HG03280 (cell line): ENCODE results near the gene GPR156.
"Not testable (repeated sequence)": the region's sequence is repeated elsewhere in the genome, so short reads cannot be mapped to it uniquely, and the experiment has no call there.

ENCODE experiments used
- ATAC-seq: cut with Tn5 transposase; IDR thresholded peaks from one replicate; pipeline ENCODE4 v1.9.1; 2021; ENCODE audit warnings: mild to moderate bottlenecking, moderate library complexity; ENCODE audit not compliant: unreplicated experiment

Gene GPR156

DNA sequence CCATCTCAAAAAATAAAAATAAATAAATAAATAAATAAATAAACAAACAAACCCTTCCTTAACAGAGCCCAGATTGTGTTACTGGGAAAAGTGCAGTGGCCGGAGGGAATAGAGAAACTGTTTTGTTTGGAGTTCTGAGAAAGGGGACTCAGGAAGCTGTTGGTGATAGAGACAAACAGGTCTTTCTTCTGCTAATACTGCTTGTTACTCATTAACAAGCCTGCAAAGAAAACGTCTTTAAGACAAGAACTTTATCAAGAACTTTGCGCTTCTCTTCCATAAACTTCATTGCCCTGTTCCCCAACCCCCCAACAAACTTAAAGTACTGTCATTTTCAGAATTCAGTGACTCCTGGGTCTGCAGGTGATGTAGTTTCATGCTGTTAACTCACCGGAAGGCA lies 122.0 kb downstream of the GPR156 start:
- ATAC-seq, result no peak

DNA sequence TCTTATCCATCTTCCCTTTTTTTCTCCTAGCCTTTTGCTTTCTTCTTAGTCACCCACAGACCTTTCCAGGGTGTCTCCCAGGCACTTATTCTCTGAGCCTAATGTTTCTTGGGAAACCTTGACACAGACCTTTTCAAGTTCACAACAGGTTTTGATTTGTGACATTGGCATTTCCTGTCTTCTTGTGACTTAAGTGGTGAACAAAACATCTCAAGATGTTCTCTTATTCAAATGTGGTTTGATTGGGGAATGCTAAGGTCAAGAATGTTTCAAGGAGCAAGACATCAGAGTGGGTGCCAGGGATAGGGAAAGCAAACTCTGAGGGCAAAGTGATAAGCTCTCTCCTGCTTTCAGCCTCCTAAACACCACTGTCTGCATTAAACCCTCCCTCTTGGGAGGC lies 122.6 kb downstream of the GPR156 start:
- no peak for ATAC-seq

DNA sequence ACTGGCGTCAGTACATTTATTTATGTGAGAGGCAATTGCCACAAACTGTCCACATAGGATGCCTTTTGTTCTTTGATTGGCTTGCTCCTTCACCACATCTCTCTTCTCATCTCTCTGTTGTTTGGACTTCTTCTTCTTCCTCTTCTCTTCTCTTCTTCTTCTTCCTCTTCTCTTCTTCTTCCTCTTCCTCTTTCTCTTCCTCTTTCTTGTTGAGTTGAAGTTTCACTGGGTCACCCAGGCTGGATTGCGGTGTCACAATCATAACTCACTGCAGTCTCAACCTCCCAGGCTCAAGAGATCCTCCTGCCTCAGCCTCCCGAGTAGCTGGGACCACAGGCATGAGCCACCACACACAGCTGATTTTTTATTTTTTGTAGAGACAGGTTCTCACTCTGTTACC lies 123.1 kb downstream of the GPR156 start:
- ATAC-seq, result no peak

DNA sequence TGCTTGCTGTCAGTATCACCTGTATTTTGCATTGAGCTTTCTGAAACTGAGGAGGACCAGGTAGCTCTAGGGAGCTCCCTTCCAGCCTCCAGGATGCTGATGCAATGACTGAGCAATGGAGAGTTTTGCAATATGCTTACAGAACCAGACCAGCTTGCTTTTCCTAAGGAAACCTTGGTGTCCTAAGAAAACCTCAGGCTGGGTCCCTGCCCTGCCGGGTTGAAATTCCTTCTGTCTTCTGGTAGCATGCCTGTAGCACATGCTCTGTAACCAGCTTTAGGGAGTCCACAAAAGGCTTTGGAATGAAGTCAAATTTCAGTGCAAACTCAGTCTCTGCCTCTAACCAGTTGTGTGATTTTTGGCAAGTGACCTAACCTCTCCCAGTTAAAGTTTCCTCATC lies 125.0 kb downstream of the GPR156 start:
- no peak for ATAC-seq

DNA sequence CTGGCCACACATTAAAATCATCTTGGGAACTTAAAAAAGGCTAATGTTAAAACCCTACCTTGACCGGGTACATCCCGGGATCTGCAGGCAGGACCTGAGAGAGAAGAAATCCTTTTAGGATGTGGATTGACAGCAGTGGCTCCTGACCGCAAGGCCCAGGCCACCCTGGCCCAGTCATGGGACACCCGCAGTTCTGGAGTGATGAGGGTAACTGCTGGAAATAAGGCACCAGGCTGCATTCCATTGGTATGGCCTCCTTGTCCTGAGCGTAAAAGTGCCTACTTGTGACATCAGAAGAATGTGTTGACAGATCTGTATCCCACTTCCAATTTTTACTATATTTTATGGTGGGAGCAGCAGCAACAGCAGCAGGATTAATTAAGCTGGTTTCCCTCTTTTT lies 127.3 kb downstream of the GPR156 start:
- ATAC-seq, result no peak

DNA sequence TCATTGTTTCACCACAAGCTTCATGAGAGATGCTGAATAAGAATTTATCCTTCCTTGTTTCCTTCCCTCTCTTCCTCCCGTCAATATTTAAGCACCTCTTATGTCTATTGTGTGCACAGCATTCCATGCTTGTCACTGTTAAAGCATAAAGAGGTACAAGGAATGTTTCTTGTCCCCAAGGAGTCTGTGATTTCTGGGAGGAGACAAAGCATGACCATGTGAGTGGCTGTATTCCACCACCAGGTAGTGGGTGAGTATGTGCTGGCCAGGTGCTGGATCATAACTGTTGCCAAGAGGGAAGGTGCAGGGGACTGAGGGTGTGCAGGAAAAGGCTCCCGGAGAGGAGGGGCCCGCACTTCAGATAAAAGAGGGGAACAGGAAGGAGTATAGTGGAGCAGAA lies 127.9 kb downstream of the GPR156 start:
- ATAC-seq, result no peak

DNA sequence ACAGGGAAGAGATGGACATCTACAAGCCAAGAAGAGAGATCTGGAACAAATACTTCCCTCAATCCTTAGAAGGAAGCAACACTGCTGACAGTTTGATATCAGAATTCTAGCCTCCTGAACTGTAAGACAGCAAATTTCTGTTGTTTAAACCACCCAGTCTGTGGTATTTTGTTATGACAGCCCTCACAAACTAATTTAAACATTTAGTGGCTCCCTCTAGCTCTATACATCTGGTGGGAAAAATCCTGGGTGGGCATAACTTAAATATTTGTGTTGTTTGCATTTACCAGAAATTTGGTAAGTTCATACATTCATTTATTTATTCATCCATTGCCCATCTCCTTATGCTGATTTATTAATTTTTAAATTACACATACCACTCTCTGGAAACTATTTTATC lies 128.3 kb downstream of the GPR156 start:
- no peak for ATAC-seq

DNA sequence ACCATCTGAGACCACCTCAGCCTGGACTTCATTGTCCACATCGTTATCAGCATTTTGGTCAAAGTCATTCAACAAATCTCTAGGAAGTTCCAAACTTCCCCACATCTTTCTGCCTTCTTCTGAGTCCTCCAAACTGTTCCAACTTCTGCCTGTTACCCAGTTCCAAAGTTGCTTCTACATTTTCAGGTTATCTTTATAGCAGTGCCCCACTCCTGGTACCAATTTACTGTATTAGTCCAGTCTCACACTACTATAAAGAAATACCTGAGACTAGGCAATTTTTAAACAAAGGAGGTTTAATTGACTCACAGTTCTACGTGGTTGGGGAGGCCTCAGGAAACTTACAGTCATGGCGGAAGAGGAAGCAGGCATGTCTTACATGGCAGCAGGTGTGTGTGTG lies 129.3 kb downstream of the GPR156 start:
- ATAC-seq, result not testable (repeated sequence)

DNA sequence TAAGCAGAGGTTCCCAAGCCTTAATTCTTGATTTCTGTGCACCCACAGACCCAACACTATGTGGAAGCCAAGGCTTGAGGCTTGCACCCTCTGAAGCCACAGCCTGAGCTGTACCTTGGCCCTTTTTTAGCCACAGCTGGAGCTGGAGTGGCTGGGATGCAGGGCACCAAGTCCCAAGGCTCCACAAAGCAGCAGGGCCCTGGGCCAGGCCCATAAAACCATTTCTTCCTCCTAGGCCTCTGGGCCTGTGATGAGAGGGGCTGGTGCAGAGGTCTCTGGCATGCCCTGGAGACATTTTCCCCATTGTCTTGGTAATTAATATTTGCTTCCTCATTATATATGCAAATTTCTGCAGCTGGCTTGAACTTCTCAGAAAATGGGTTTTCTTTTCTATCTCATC lies 129.9 kb downstream of the GPR156 start:
- no peak for ATAC-seq

DNA sequence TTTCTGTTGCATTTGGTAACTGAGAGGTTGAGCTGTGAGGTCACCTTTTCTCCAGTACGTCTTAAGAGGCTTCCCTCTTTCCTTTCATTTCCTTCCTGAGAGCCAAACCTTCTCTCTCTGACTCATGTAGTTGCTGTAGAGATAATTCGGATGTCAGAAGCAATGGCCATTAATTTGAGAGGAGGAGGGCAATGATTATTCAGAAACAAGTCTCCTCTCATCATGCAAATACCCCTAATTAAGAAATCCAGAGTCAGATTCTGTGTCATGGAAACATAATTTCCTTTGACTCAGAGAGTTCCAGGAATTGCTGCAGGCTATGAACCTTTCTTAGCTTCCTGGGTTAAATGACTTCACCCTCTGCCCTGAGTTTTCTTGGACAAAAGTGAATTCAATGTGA lies 131.7 kb downstream of the GPR156 start:
- ATAC-seq, result no peak

DNA sequence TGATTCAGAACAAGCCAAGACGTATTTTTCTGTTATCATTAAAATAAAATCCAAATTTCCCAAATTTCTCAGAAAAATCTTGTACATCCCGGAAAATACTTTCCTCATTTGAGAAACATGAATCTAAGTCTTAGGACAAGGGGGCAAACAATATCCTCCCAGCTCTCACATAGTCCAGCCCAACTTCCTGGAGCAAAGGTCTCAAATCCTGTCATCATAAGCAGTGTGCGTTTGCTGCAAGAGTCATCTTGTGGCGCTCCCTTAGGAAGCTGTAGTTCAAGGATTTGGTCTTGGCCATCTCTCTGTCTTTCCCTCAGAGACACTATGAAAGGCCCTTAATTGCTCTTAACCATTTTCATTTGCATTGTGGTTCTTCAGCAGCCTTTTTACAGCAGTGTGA lies 133.2 kb downstream of the GPR156 start:
- no peak for ATAC-seq

DNA sequence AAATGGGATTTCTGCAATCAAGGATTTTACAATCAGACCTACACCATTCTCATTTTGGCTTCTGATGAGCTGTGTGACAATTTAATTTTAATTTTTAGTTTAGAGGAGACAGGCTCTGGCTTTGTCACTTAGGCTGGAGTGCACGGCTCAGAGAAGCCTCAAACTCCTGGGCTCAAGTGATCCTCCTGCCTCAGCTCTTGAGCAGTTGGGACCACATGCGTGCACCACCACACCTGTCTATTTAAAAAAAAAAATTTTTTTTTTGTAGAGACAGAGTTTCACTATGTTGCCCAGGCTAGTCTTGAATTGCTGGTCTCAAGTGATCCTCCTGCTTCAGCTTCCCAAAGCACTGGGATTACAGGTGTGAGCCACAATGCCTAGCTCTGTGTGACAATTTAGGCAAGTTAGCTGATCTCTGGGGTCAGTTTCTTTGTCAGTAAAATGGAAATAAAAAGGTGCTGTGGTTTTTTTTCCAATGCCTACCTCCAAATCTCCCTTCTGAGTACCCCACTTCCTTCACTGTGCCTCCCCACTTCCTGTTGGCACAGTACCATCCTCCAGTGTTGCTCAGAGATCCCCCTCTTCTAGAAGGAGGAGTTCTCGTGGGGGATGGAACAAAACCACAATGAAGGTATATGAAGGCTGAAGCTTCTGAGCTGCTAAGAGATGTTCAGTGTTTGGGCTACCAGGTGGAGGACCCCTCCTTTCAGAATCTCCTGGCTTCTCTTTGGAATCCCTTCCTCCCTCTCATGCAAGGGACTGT lies 136.7 kb downstream of the GPR156 start:
- ATAC-seq, result no peak

DNA sequence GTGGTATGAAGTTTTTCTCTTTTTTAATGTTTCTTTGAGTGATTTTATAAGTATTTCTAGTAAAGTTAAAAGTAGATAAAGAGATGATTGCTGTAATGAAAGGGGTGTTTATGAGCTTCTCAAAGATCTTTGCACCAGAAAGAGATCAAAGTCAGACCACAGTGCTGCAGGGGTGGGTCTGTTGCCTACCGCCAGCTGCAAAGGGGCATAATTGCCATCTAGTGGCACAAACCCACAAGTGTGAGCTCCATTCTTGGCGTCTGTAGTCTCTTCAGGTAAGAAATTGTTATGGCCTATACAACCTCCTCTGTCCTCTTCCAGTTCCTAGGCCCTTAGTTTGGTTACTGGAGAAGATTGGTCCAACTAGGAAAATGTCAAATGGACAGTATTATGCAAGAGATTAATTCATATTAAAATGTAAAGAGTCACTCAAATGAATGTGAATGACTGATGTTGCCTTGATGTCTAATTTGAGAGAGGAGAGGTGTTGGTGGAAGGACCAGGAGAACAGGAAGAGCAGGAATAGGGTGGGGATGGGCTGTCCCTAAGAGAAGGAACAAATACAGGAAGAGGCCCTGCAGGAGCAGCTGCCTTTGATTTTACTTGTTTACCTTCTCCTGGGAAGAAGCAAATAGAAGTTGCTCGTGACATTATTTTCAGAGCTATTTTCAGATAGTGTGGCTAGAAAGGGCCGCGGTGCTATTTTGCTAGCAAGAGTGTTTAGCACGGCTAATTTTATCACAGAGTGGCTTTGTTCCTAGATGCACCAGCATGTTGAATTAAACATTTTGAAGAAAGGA lies 137.8 kb downstream of the GPR156 start:
- ATAC-seq, result no peak

DNA sequence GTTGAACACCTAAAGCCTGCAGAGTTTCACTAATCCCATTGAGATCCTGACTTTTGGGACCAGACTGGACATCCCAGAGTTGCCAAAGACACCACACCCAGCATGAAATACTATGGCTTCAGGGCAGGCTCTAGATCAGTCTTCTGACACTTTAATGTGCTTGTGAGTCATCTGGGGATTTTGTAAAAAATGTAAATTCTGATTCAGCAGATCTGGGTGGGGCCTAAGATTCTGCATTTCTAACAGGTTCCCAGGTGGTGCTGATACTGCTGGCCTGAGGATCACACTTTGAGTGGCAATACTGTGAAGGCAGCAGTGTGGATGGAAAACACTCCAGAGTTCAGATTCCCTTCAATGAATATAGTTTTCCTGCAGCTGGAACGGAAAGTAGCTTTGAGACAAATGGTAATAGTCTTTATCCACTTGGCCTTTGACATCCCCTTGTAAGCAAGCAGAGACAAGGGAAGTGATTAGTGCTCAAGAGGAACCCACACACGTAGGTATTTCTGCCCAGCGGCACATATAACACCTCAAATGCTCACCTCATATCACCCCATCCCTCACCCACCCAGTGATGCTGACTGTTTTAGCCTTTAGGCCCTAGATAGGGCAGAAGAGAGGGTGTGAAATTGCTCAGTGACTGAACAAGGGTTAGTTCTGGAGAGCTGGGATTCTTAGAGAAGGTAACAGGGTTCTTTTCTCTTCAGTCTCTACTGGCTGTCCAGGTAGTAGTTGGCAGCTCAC lies 139.3 kb downstream of the GPR156 start:
- no peak for ATAC-seq

DNA sequence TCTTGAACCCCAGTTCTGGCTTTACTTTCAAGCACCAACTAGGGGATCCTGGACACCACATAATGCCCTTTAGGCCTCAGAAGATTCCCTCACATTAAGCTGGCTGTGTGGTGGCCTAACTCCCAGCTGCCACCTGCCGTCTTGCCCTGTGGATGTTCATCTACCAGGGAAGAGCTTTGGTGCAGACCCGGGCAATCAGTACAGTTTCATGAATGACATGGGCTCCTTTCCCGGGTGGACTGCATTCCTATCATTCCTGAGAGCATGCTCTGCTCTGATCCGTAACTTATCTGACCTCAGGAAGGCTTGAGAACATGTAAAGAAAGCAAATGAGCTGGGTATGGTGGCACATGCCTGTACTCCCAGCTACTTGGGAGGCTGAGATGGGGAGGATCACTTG lies 140.8 kb downstream of the GPR156 start:
- no peak for ATAC-seq

DNA sequence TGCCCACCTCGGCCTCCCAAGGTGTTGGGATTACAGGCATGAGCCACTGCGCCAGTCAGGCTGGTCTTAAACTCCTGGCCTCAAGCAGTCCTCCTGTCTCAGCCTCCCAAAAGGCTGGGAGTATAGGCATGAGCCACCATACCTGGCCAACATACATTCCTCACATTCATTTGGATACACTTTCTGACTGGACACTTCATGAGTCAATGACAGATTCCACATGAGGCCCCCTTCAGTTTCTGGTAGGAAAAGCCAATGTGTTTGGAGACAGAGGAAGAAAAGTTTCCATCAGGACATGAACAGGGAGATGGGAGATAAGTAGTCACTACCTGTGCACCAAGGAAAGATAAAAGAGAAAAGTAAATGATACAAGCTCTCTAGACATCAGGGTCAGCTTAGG lies 141.3 kb downstream of the GPR156 start:
- no peak for ATAC-seq

DNA sequence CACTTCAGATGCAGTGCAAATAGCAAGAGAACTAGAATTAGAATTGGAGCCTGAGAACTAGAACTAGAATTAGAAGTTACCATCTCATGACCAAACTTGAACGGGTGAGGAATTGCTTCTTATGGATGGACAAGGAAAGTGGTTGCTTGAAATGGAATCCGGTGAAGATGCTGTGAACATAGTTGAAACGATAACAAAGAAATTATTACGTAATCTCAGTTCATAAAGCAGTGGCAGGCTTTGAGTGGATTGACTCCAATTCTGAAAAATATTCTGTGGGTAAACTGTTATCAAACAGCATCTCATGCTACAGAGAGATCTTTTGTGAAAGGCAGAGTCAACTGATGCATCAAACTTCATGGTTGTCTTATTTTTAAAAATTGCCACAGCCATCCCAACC lies 142.8 kb downstream of the GPR156 start:
- no peak for ATAC-seq

DNA sequence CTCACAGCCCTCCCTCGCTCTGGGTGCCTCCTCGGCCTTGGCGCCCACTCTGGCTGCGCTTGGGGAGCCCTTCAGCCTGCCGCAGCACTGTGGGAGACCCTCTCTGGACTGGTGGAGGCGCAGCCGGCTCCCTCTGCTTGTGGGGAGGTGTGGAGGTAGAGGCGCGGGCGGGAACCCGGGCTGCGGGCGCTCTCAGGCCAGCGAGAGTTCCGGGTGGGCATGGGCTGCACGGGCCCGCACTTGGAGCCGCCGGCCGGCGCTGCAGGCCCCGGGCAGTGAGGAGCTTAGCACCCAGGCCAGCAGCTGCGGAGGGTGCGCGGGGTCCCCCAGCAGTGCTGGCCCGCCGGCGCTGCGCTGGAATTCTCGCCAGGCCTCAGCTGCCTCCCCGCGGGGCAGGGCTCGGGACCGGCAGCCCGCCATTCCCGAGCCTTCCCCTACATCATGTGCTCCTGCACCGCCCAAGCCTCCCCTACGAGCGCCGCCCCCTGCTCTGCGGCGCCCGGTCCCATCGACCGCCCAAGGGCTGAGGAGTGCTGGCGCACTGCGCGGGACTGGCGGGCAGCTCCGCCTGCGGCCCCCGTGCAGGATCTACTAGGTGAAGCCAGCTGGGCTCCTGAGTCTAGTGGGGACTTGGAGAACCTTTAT lies 144.8 kb downstream of the GPR156 start:
- no peak for ATAC-seq

DNA sequence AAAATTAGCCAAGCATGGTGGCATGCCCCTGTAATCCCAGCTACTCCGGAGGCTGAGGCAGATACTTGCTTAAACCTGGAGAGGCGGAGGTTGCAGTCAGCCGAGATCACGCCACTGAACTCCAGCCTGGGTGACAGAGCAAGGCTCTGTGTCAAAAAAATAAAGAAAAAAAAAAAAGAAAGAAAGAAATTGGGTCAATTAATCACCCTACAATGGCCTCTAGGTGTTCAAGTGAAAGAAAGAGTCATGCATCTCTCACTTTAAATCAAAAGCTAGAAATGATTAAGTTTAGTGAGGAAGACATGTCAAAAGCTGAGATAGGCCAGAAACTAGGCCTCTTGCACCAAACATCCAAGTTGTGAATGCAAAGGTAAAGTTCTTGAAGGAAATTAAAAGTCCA lies 145.9 kb downstream of the GPR156 start:
- ATAC-seq, result no peak

DNA sequence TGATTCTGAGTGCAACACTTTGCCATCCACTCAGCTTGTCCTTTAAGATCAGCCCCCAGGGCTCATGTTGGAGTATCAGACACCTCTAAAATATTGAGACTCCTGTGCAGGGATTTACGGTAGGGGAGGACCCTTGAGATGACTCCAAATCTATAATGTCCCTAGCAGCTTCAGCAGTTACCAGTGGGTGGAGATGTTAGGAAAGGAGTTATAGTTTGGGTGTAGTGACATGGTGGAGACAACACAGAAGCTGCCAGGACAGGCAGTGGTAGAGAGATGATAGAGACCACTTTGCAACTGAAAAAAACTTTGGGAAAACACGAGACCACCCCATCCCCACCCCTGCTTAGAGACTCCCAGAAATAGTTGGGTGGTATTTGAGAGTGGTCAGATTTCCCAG lies 147.5 kb downstream of the GPR156 start:
- no peak for ATAC-seq

DNA sequence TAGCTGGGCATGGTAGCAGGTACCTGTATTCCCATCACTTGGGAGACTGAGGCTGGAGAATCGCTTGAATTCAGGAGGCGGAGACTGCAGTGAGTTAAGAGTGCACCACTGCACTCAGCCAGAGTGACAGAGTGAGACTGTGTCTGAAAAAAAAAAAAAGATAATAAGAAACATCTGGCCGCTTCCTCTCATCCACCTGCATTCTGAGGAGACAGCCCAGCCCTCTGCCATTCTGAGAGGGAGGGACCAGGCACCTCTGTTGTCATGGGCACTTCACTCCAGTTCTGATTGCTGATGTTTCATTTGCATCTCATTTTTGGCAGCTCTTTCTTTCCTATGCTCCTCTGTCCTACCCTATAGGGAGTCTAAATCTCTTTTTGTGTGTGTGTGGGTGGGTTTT lies 154.4 kb downstream of the GPR156 start:
- no peak for ATAC-seq
